ENCODE data around the gene RPL15. TPM values are rescaled to one million over a fixed set of nuclear protein-coding genes. Genes with fewer than 3 reads are reported as not detected.

Gene RPL15
- total and polyA plus RNA-seq, 2 of the 13 experiments (the other 11 are each of a cell fraction or from before 2014, with no cell fraction given): 1,297 to 3,693 TPM

- TF ChIP-seq TCF12 (IDR thresholded peaks at IDR 0.05) (no peak), TCF12 (CRISPR knock-in tag; IDR thresholded peaks at IDR 0.05) (no peak), ZBTB33 (CRISPR knock-in tag; IDR thresholded peaks at IDR 0.05) (no peak), NFRKB (IDR thresholded peaks at IDR 0.05) (no peak), KLF9 (CRISPR knock-in tag; IDR thresholded peaks at IDR 0.05; ENCODE audit: low read depth) (no peak), PHF21A (CRISPR knock-in tag; IDR thresholded peaks at IDR 0.05) (no peak), SMAD1 (CRISPR knock-in tag; IDR thresholded peaks at IDR 0.05; ENCODE audit: borderline replicate concordance, low read depth) (no peak), KMT2A (CRISPR knock-in tag; IDR thresholded peaks at IDR 0.05) (no peak), NFAT5 (CRISPR knock-in tag; IDR thresholded peaks at IDR 0.05) (0 out of 2 replicates have a peak, but pooled peaks have one; percentile 16), TFAP4 (IDR thresholded peaks at IDR 0.05; ENCODE audit: borderline replicate concordance, low read depth) (no peak), ZNF704 (CRISPR knock-in tag; IDR thresholded peaks at IDR 0.05; ENCODE audit: borderline replicate concordance) (no peak), PTBP1 (IDR thresholded peaks at IDR 0.05; ENCODE audit: low read depth, low read length, poor library complexity, severe bottlenecking) (no peak), DRAP1 (CRISPR knock-in tag; IDR thresholded peaks at IDR 0.05) (no peak), RXRA (CRISPR knock-in tag; IDR thresholded peaks at IDR 0.05) (no peak), KLF12 (CRISPR knock-in tag; IDR thresholded peaks at IDR 0.05; ENCODE audit: borderline replicate concordance) (no peak), HMG20B (CRISPR knock-in tag; conservative IDR thresholded peaks at IDR 0.05) (no peak), ZXDC (CRISPR knock-in tag; IDR thresholded peaks at IDR 0.05) (no peak)
Observed at GRCh38 chr3:23916152-23916885, 613 bp upstream of the RPL15 start (continued).
